DMS 273 (cell line): ENCODE data around the gene PCSK4.
A peak's percentile ranks its signal among the peaks of the same experiment; 100 is the strongest.

ENCODE experiments used
- DNase-seq: peaks from one replicate; lab custom pipeline; 2025; ENCODE audit not compliant: unreplicated experiment; lab: John Stamatoyannopoulos, UW

Gene PCSK4

GRCh38 chr19:1457031-1457739 is 33.0 kb downstream of the PCSK4 start:
- DNase-seq, result no peak

GRCh38 chr19:1456121-1456900 is 33.8 kb downstream of the PCSK4 start:
- DNase-seq, result no peak

DNA sequence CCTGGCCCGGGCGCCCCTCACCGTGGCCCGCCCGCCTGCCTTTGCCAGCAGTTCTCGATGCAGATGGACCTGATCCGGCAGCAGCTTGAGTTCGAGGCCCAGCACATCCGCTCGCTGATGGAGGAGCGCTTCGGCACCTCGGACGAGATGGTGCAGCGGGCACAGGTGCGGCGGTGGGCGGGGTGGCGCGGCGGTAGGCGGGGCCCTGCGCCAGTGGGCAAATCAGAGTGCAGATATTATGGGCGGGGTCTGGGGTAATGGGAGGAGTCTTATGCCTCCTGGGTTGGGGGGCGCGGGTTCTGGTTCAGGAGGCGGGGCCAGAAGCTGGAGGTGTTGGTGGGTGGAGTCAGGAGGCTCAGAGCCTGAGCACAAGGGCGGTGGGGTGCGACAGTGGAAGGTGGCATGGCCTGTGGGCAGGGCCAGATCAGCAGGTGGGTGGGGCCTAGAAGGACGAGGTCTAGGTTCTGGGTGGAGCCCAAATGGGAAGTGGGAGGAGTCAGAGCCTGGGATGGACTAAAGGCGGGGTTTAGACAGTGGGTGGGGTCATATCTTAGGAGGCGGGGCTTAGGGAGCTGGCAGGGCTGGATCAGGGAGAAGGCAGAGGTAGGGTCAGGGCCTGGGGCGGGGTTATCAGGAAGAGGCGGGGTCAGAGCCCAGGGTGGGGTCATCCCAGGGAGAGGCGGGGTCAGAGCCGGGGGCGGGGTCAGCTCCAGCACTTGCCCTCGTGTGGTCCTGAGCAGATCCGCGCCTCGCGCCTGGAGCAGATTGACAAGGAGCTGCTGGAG is 34.6 kb downstream of the PCSK4 start:
- peak; percentile 72 for DNase-seq

DNA sequence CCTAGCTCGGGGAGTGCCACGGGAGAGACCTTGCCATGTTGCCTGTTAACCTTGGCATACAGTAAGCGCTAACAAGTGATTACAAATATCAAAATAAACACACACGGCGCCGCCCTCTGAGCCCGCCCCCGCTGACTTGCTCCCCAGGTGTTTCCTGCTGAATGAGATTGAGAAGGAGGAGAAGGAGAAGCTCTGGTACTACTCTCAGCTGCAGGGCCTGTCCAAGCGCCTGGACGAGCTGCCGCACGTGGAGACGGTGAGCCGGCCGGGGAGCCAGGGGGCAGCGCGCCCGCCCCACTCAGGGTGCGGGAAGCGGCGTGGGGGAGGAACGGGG is 35.2 kb downstream of the PCSK4 start:
- DNase-seq, result no peak

DNA sequence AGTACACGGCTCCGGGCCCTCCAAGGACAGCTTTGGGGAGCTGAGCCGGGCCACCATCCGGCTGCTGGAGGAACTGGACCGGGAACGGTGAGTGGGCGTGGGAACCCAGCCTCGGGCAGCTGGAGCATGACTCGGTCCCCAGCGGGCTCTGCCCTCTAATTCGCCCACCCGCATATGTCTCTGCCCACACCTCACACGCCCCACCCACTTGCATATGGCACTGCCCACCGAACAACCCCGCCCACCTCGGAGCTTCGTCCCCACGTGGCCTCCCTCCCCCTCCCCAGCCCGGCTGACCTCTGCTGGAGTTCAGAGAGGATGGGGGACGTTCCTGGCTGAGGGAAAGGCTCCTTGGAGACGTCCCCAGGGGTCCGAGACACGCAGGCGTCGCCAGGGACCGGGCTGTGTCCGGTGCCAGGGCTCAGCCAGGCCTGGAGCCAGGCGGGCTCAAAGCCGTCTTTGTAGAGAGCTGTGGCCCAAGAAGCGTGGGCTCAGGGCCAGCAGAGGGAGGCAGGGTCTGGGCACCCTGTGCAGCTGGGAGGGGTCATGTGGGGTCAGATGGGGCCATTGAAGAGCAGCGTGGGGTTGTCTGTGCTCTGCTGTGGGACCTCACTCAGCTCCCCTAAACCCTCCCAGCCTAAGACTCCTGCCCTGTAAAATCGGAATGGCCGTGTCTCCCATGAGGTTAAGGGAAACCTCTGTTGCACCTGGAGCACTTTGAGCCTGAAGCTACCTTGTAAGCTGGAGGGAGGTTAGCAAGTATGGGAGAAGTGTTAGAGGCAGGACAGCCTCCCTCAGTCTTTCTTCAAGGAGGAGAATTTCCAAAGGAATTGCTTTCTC is 36.4 kb downstream of the PCSK4 start:
- peak; percentile 94 for DNase-seq

GRCh38 chr19:1452802-1453524 is 37.2 kb downstream of the PCSK4 start:
- DNase-seq, result peak; percentile 60

- DNase-seq, result no peak
Observed at GRCh38 chr19:1451916-1452801, 38.0 kb downstream of the PCSK4 start.

- peak; percentile 54 for DNase-seq
Observed at GRCh38 chr19:1450735-1451731, 39.1 kb downstream of the PCSK4 start.

GRCh38 chr19:1449467-1450442 is 40.4 kb downstream of the PCSK4 start, which contains the start of gene APC2:
Gene APC2 (plus strand): TSS chr19:1450121. CDS start chr19:1453002, 2,881 bp downstream.
- DNase-seq, result peak; percentile 90

- DNase-seq, result no peak
Observed at GRCh38 chr19:1447944-1448343, 42.2 kb downstream of the PCSK4 start.

DNA sequence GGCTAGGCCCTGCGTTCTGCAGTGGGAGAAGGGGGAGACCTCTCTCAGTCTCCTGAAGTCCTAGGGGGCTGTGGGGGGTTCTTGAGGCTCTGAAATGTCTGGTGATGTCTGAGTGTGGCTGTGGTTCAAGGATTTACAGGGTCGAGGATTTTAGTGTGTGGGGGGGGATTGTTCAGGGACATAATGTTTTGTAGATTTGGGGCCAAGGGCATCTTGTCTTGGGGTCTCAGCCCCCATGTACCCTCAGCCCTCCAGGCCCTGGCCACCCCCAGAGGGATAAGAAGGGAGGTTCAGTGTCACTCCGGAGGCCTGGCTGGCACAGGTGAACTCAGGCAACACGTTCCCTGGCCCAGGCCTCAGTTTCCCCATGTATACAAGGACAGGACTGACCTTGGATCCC is 42.6 kb downstream of the PCSK4 start:
- DNase-seq, result no peak

GRCh38 chr19:1446713-1447481 is 43.3 kb downstream of the PCSK4 start:
- DNase-seq, result peak; percentile 66

DNA sequence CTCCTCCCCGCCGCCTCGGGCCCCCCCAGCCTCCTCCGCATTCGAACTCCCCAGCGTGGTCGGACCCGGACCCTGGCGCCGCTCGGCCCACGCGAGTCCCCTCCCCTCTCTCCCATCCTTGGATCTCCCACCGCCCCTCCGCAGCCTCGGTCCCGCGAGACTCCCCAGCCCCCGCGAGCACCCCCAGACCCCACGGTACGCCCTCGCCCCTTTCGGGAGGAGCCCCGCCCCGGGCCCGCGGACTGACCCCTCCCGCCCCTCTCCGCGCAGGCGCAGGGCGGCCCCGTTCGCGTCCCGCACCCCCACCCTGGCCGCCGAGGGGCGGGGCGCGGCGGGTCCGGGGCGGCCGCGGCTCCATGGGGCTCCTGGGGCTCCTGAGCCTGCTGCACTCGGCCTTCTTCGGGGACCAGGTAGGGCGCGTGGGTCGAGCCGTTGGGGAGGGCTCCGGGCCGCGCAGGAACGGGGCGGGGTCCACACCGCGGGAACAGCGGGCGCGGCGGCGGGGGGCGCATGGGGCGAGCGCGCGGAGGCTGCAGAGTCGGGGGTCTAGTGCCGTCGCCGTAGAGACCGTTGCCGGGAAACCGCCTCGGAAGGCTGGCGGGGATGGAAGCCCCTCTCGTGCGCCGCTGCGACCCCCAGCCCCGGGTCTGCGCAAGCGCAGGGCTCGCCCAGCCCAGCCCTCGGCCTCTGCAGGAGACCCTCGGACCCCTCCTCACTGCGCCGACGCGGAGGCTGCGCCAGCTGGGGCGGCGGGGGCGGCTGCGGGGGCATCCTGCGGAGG is 44.0 kb downstream of the PCSK4 start:
- peak; percentile 87 for DNase-seq

DNA sequence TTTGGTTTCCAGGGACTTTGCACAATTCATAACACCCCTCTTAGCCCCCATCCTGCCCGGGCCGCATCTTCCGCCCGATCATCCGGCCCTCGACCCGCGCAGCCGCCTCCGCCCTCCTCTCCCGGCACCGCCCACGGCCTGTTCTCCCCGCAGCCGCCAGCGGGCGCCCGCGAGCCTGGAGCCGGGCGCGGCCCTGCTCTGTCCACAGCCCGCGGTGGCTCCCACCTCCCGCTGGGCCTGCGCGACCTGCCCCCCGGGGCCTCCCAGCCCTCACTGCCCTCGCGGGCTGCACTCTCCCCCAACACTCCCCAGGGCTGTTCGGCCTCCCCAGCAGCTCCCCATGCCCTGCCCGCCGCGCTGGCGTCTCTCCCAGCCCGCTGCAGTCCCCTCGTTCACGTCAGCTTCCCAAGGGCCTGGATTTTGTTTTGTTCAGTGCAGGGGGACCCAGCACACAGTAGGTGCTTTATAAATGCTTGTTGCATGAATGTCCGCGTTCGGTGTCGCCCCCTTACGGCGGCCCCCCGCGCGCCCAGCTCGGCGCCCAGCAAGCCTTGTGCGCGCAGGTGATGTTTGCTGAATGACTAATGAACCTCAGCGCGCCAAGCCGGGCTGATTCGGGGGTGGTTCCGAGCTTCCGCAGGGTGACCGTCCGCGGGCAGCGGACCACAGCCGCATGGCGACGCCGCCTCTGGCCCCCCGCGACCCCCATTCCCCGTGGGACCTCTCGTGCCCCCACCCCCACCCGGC is 44.8 kb downstream of the PCSK4 start:
- DNase-seq, result peak; percentile 89
